ENCODE data around the gene APOBEC3B. TPM values are rescaled to one million over a fixed set of nuclear protein-coding genes. Genes with fewer than 3 reads are reported as not detected.
A peak's percentile ranks its signal among the peaks of the same experiment; 100 is the strongest.
"Not testable (repeated sequence)": the region's sequence is repeated elsewhere in the genome, so short reads cannot be mapped to it uniquely, and the experiment has no call there.

APOBEC3B gene
- total RNA-seq, 2 experiments from 2014 or later: 8.0 to 8.5 TPM

GRCh38 chr22:38958651-38958943 is 23.6 kb upstream of the APOBEC3B start:
- CTCF ChIA-PET; H3K9me3 Mint-ChIP-seq (ENCODE audit: low read depth); H3K36me3 Mint-ChIP-seq (ENCODE audit: low read depth); POLR2A ChIA-PET; intact Hi-C loops (cut with DNase I, micrococcal nuclease); H3K4me3 Mint-ChIP-seq; H3K27me3 Mint-ChIP-seq; ATAC-seq; H3K27ac Mint-ChIP-seq; DNase-seq: not testable (repeated sequence)
- peaks cover 17% of the 10 kb centered on the region for H3K4me1 Mint-ChIP-seq

DNA sequence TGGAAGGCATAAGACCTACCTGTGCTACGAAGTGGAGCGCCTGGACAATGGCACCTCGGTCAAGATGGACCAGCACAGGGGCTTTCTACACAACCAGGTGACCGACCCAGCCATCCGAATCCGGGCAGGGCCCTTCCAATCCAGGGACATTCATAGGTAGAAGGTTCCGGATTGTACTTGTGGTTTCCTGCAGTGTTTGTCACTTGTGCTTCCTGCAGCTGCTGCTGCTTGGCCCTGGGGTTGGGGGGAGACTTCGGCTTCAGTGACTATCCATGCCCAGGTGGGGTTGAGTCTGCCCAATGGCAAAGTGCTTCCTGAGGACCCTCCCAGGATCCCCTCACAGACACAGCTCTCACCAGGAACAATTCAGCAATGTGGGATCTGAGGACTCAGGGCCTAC is 22.6 kb upstream of the APOBEC3B start:
- DNase-seq: no peak
- POLR2A ChIA-PET: no interaction called here

DNA sequence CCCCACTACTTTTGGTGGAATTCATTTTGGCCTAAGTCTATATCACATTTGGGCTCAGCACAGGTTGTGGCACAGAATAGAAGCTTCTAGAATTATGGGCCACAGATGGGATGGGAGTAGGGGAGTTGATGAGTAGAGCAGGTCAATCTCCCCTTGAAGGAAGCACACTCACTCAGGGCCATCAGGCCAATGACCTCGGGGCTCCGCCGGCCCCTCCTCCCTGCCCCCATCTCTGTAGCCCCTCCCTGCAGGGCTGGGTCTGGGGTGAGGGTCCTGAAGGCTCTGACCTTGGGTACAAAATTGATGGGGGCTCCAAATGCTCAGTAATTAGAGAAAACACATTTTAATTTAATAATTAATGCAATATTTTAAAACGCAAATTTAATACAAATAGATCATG is 21.5 kb upstream of the APOBEC3B start:
- H3K9me3 Mint-ChIP-seq (ENCODE audit: low read depth); H3K4me1 Mint-ChIP-seq; ATAC-seq; H3K4me3 Mint-ChIP-seq; POLR2A ChIA-PET; H3K27ac Mint-ChIP-seq; H3K27me3 Mint-ChIP-seq; DNase-seq; CTCF ChIA-PET; H3K36me3 Mint-ChIP-seq (ENCODE audit: low read depth); intact Hi-C loops (cut with DNase I, micrococcal nuclease): not testable (repeated sequence)

More for the DNA sequence above, 22.6 kb upstream of the APOBEC3B start:
- CTCF ChIA-PET: no interaction called here
- H3K4me1 Mint-ChIP-seq: peaks cover 12% of the 10 kb centered on the region
- no peaks in the 10 kb centered on the region for H3K9me3 Mint-ChIP-seq (ENCODE audit: low read depth)
- H3K27me3 Mint-ChIP-seq: peaks cover 6% of the 10 kb centered on the region
- intact Hi-C loops (cut with DNase I, micrococcal nuclease): no loop called here
- ATAC-seq: no peak
- no peak overlapping the region for H3K27ac Mint-ChIP-seq
- H3K4me3 Mint-ChIP-seq: no peak overlapping the region
- H3K36me3 Mint-ChIP-seq (ENCODE audit: low read depth): no peaks in the 10 kb centered on the region

GRCh38 chr22:38963291-38963738 is 18.8 kb upstream of the APOBEC3B start:
- CTCF ChIA-PET, H3K4me1 Mint-ChIP-seq, H3K27me3 Mint-ChIP-seq: not testable (repeated sequence)

GRCh38 chr22:38963872-38964271 is 18.3 kb upstream of the APOBEC3B start:
- peak overlapping the region; percentile 11 for H3K27ac Mint-ChIP-seq
- intact Hi-C loops (cut with DNase I, micrococcal nuclease): no loop called here
- no peaks in the 10 kb centered on the region for H3K36me3 Mint-ChIP-seq (ENCODE audit: low read depth)
- peaks cover 2% of the 10 kb centered on the region for H3K27me3 Mint-ChIP-seq
- ATAC-seq (peak; percentile 37), DNase-seq (no peak)
- ChIA-PET CTCF (no interaction called here), POLR2A (no interaction called here)
- peaks cover 4% of the 10 kb centered on the region for H3K4me1 Mint-ChIP-seq
- no peaks in the 10 kb centered on the region for H3K9me3 Mint-ChIP-seq (ENCODE audit: low read depth)
- H3K4me3 Mint-ChIP-seq: no peak overlapping the region

More at GRCh38 chr22:38963291-38963738, 18.8 kb upstream of the APOBEC3B start:
- H3K4me3 Mint-ChIP-seq; intact Hi-C loops (cut with DNase I, micrococcal nuclease); H3K27ac Mint-ChIP-seq; H3K36me3 Mint-ChIP-seq (ENCODE audit: low read depth); DNase-seq; POLR2A ChIA-PET; H3K9me3 Mint-ChIP-seq (ENCODE audit: low read depth): not testable (repeated sequence)
- peak; percentile 34 for ATAC-seq

DNA sequence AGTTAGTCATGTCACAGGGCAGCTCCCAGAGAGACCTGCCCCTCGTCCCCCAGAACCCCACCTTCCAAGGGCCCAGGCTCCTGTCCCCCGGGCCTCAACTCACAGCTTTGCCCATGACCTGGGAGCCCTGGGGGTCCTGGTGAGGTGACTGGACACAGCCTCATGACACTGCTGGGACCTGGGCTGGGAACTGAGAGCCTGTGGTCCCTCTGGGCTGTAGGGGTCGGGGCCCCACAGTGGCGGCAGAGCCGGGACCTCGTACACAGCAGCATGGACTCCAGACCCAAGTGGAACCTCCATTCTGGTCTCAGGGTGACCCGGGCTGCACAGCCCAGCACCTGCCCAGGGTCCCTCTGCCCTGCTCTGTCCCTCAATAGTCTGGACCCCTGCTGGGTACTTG is 17.8 kb upstream of the APOBEC3B start:
- Mint-ChIP-seq H3K36me3 (ENCODE audit: low read depth) (no peaks in the 10 kb centered on the region), H3K27me3 (peaks cover 5% of the 10 kb centered on the region), H3K4me3 (no peak overlapping the region), H3K9me3 (ENCODE audit: low read depth) (no peaks in the 10 kb centered on the region), H3K4me1 (peaks cover 4% of the 10 kb centered on the region), H3K27ac (no peak overlapping the region)
- ATAC-seq (no peak), DNase-seq (no peak)
- intact Hi-C loops (cut with DNase I, micrococcal nuclease): no loop called here
- ChIA-PET CTCF (no interaction called here), POLR2A (no interaction called here)

DNA sequence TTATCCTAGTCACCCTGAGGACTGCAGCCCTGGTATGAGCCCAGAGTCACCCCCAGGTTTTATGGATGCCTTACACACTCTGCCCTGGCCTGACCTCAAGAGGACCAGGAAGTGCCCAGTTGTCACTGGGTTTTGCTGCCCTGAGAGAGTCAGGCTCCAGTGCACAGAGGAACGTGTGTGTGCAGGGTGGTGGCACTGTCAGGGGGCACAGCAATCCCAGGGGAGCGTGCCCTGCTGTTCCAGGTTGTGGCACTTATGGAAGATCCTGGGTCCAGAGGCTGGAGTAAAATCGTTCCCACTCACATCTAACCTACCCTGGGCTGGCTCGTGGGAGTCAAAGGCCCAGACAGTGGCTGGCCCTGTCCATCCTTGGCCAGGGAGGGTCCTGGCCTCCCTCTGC is 17.2 kb upstream of the APOBEC3B start:
- H3K36me3 Mint-ChIP-seq (ENCODE audit: low read depth): no peaks in the 10 kb centered on the region
- H3K27me3 Mint-ChIP-seq: peaks cover 5% of the 10 kb centered on the region
- CTCF ChIA-PET: no interaction called here
- POLR2A ChIA-PET: no interaction called here
- ATAC-seq (no peak), DNase-seq (no peak)
- H3K27ac Mint-ChIP-seq: no peak overlapping the region
- intact Hi-C loops (cut with DNase I, micrococcal nuclease): no loop called here
- H3K9me3 Mint-ChIP-seq (ENCODE audit: low read depth): no peaks in the 10 kb centered on the region
- H3K4me1 Mint-ChIP-seq: peaks cover 4% of the 10 kb centered on the region
- H3K4me3 Mint-ChIP-seq: no peak overlapping the region

DNA sequence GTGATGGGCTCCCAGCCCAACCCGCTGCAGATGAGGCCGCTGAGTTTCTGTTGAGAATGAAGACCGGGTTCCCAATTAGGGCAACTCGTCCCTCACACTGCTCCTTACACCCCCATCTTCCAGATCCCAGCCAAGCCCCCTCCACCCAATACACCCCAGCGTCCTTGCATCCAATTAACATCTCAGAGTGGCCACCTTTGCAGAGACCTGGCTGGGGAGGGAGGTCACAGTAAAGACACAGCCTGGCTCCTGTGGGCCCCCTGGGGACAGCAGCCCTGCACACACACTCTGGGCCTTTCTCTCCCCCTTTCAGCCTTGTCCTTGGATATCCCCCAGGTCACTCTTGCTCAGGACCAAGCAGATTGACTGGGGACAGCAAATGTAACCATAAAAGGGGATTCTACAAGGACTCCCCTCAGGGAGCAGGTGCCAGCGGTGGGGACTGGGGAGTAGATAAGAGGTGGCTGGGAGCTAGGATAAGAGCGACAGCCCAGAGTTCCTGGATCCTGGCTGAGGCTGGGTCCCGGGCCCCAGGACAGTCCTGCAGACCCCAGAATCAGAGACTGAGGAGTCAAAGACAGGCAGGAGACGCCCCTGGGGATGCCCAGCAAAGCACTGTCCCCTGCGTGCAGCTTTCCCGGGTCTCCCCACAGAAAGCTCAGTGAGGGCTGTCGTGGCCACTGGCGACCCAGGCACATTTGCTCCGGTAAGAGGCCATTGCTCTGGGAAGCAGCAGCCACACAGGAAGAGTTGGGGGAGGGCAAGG is 16.4 kb upstream of the APOBEC3B start:
- no peak for DNase-seq
- no peaks in the 10 kb centered on the region for H3K9me3 Mint-ChIP-seq (ENCODE audit: low read depth)
- POLR2A ChIA-PET: no interaction called here
- no peak for ATAC-seq
- peaks cover 9% of the 10 kb centered on the region for H3K27me3 Mint-ChIP-seq
- no peak overlapping the region for H3K27ac Mint-ChIP-seq
- H3K4me1 Mint-ChIP-seq: peaks cover 4% of the 10 kb centered on the region
- CTCF ChIA-PET: interaction anchor here (0.7 to 1.0 kb wide), 2 partner anchors 16 to 36 kb away, joined by 4 read pairs; partner anchors contain the start of gene APOBEC3B
- intact Hi-C loops (cut with DNase I, micrococcal nuclease): no loop called here
- no peaks in the 10 kb centered on the region for H3K36me3 Mint-ChIP-seq (ENCODE audit: low read depth)
- no peak overlapping the region for H3K4me3 Mint-ChIP-seq

- POLR2A ChIA-PET: no interaction called here
- Mint-ChIP-seq H3K27ac (no peak overlapping the region), H3K4me3 (no peak overlapping the region), H3K36me3 (ENCODE audit: low read depth) (no peaks in the 10 kb centered on the region), H3K9me3 (ENCODE audit: low read depth) (no peaks in the 10 kb centered on the region), H3K4me1 (peaks cover 4% of the 10 kb centered on the region), H3K27me3 (peaks cover 10% of the 10 kb centered on the region)
- intact Hi-C loops (cut with DNase I, micrococcal nuclease): no loop called here
- no peak for DNase-seq
- ATAC-seq: no peak
- CTCF ChIA-PET: interaction anchor here (0.6 to 1.0 kb wide), 4 partner anchors 16 to 37 kb away, joined by 3 to 4 read pairs (median 4); partner anchors contain the start of gene APOBEC3B
Observed at GRCh38 chr22:38966380-38966702, 15.8 kb upstream of the APOBEC3B start.

GRCh38 chr22:38966942-38967341 is 15.2 kb upstream of the APOBEC3B start:
- Mint-ChIP-seq H3K27me3 (peaks cover 10% of the 10 kb centered on the region), H3K27ac (no peak overlapping the region), H3K9me3 (ENCODE audit: low read depth) (no peaks in the 10 kb centered on the region), H3K4me1 (peaks cover 4% of the 10 kb centered on the region), H3K36me3 (ENCODE audit: low read depth) (no peaks in the 10 kb centered on the region), H3K4me3 (no peak overlapping the region)
- POLR2A ChIA-PET: no interaction called here
- CTCF ChIA-PET: interaction anchor here (0.6 to 1.0 kb wide), 2 partner anchors 18 to 36 kb away, joined by 3 read pairs; no protein-coding TSS in a partner anchor
- ATAC-seq (no peak), DNase-seq (no peak)
- intact Hi-C loops (cut with DNase I, micrococcal nuclease): no loop called here

DNA sequence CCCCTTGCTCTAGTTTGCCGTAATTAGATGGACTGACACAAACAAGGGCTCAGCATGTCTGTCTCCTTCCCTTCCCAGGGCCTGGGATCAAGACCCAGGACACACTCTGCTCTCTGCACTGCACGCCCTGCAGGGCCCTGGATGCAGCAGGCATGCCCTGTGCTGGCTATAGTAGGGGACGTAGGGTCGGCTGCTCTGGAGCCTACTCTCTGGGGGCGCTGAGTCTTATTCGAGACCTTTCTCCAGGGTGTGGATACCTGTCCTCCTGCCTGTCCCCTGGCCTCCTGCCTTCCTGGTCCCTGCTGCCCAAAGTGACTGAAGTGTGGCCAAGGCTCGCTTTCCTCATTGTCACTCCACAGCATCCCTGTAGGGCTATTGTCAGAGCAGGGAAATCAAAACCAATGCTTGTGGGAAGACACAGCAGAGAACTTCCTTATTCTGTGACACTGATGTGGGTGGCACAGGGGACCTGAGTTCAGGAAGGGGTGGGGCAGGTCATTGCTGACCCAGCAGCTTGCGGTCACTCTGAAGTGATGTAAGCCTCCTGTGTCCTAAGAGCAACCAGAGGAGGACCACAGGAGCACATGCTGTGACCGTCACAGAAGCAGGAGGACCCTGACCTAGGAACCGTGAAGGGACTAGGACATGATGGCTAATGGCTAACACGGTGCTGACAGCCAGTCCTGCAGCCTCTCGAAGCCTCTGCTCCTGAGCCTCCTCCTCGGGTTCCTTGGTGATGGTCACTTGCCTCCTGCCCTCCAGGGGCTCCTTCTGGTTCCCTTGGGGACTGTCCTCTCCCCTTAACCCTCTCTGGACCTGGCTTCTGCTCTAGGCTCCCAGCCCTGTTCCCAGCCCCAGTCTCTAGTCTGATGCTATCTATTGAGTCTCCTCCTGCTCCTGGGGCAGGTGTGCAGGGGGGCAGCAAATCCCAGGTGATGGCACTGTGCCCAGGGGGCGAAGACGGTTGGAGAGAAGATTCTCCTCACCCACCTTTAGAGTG is 14.4 kb upstream of the APOBEC3B start:
- POLR2A ChIA-PET: no interaction called here
- DNase-seq (no peak), ATAC-seq (no peak)
- no peaks in the 10 kb centered on the region for H3K36me3 Mint-ChIP-seq (ENCODE audit: low read depth)
- no peaks in the 10 kb centered on the region for H3K9me3 Mint-ChIP-seq (ENCODE audit: low read depth)
- H3K27me3 Mint-ChIP-seq: peaks cover 10% of the 10 kb centered on the region
- no peak overlapping the region for H3K27ac Mint-ChIP-seq
- CTCF ChIA-PET: interaction anchor here (1.0 to 1.2 kb wide), 2 partner anchors 17 to 131 kb away, joined by 3 read pairs; no protein-coding TSS in a partner anchor
- intact Hi-C loops (cut with DNase I, micrococcal nuclease): no loop called here
- H3K4me3 Mint-ChIP-seq: no peak overlapping the region
- peaks cover 4% of the 10 kb centered on the region for H3K4me1 Mint-ChIP-seq

DNA sequence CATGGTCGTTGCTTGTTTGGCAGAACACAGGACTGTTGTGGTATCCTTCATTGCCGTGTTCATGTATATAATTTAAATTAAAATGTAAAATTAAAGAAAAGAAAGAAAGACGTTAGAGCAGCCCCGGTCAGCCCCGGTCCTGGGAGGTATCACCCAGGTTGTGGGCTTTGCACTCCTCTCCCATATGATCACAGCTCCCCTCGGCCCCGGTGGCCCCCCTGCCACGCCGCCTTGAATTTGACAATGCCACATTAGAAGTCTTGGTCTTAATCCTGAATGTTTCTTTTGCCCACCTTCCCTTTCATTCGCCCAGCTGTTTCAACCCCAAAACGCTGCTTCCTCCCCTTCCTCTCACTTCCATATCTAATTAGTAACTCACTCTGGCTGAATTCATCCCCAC is 13.3 kb upstream of the APOBEC3B start:
- DNase-seq: no peak
- CTCF ChIA-PET: interaction anchor here (1.0 to 2.6 kb wide), 3 partner anchors 11 to 130 kb away, joined by 3 to 10 read pairs (median 3); no protein-coding TSS in a partner anchor
- Mint-ChIP-seq H3K4me1 (peaks cover 4% of the 10 kb centered on the region), H3K27ac (no peak overlapping the region), H3K36me3 (ENCODE audit: low read depth) (no peaks in the 10 kb centered on the region), H3K4me3 (no peak overlapping the region), H3K9me3 (ENCODE audit: low read depth) (no peaks in the 10 kb centered on the region), H3K27me3 (peaks cover 10% of the 10 kb centered on the region)
- ATAC-seq: no peak
- intact Hi-C loops (cut with DNase I, micrococcal nuclease): no loop called here
- POLR2A ChIA-PET: no interaction called here
